ENCODE measurements around the gene NUP43. TPM values are rescaled to one million over a fixed set of nuclear protein-coding genes. Genes with fewer than 3 reads are reported as not detected.

Gene NUP43, protein sequence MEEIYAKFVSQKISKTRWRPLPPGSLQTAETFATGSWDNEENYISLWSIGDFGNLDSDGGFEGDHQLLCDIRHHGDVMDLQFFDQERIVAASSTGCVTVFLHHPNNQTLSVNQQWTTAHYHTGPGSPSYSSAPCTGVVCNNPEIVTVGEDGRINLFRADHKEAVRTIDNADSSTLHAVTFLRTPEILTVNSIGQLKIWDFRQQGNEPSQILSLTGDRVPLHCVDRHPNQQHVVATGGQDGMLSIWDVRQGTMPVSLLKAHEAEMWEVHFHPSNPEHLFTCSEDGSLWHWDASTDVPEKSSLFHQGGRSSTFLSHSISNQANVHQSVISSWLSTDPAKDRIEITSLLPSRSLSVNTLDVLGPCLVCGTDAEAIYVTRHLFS
- 38.8 to 41.0 TPM (median 40.2 TPM) in 3 replicates for total RNA-seq

GRCh38 chr6:149746147-149746946 lies at the start of gene NUP43:
TSS of gene NUP43 (minus strand) at chr6:149746529. CDS start at chr6:149746495, 34 bp downstream.
- Mint-ChIP-seq H3K27me3 (ENCODE audit: low read depth) (no peaks in the 10 kb centered on the region), H3K9me3 (no peaks in the 10 kb centered on the region), H3K36me3 (peaks cover 9% of the 10 kb centered on the region), H3K4me3 (peak within 1 kb of the TSS; percentile 96), H3K4me1 (peaks cover 21% of the 10 kb centered on the region), H3K27ac (peak within 1 kb of the TSS; percentile 95)
- peak; percentile 67 to 82 for DNase-seq (ENCODE audit: low spot score in 2 of 2, unreplicated experiment in 2 of 2)
- TF ChIP-seq CTCF (IDR thresholded peaks at IDR 0.05; ENCODE audit: unreplicated experiment): peak; percentile 53

GRCh38 chr6:149783551-149783950 lies 37.2 kb upstream of the NUP43 start:
- Mint-ChIP-seq H3K27ac (no peak overlapping the region), H3K4me3 (no peak overlapping the region), H3K4me1 (peaks cover 5% of the 10 kb centered on the region), H3K36me3 (peaks cover 21% of the 10 kb centered on the region), H3K27me3 (ENCODE audit: low read depth) (no peaks in the 10 kb centered on the region), H3K9me3 (no peaks in the 10 kb centered on the region)
- TF ChIP-seq CTCF (IDR thresholded peaks at IDR 0.05; ENCODE audit: unreplicated experiment): no peak
- no peak for DNase-seq (ENCODE audit: low spot score in 2 of 2, unreplicated experiment in 2 of 2)

DNA sequence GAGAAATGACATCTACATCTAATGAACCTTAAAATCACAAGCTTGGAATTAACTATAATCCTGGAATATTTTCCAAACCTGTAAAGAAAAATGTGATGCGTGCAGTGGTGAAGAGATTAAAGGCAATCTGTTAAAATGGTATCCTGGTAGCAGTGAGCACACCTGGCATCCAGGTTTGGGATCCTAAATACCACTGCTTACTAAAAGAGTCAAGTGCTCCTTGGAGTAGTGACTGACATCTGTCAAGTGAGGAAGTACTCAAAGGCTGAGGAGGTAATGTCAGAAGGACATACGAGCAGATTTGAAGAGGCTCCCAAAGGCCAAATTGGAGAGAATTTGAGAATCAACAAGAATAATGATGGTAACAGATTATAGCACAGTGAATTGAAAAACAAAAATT lies 36.0 kb upstream of the NUP43 start:
- Mint-ChIP-seq H3K4me3 (no peak overlapping the region), H3K9me3 (no peaks in the 10 kb centered on the region), H3K27me3 (ENCODE audit: low read depth) (no peaks in the 10 kb centered on the region), H3K27ac (no peak overlapping the region), H3K4me1 (peaks cover 5% of the 10 kb centered on the region), H3K36me3 (peaks cover 17% of the 10 kb centered on the region)
- DNase-seq (ENCODE audit: low spot score in 2 of 2, unreplicated experiment in 2 of 2): no peak
- TF ChIP-seq CTCF (IDR thresholded peaks at IDR 0.05; ENCODE audit: unreplicated experiment): no peak

DNA sequence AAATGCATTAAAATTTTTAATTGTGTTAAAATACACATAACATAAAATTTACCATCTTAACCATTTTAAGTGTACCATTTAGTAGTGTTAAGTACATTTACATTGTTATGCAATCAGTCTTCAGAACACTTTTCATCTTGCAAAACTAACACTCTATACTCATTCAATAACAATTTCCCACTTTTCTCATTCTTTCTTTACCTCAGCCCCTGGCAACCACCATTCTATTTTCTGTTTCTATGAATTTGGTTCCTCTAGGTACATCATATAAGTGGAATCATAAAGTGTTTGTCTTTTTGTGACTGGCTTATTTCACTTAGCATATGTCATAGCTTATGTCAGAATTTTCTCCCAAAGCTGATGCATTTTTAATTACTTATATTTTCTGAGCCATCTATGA lies 35.4 kb upstream of the NUP43 start:
- H3K27ac Mint-ChIP-seq: no peak overlapping the region
- no peak overlapping the region for H3K4me3 Mint-ChIP-seq
- H3K27me3 Mint-ChIP-seq (ENCODE audit: low read depth): no peaks in the 10 kb centered on the region
- H3K9me3 Mint-ChIP-seq: no peaks in the 10 kb centered on the region
- H3K36me3 Mint-ChIP-seq: peaks cover 17% of the 10 kb centered on the region
- no peak for DNase-seq (ENCODE audit: low spot score in 2 of 2, unreplicated experiment in 2 of 2)
- TF ChIP-seq CTCF (IDR thresholded peaks at IDR 0.05; ENCODE audit: unreplicated experiment): no peak
- peaks cover 5% of the 10 kb centered on the region for H3K4me1 Mint-ChIP-seq

DNA sequence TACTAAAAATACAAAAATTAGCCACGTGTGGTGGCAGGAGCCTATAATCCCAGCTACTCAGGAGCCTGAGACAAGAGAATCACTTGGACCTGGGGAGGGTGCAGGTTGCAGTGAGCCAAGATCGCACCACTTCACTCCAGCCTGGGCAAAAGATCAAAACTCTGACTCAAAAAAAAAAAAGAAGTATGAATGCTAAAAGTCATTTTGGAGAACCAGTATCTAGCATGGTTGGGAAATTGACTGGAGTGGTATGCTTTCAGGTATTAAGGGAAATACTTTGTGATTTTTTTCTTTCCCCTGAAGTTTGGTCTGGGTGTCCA lies 33.3 kb upstream of the NUP43 start:
- no peak for TF ChIP-seq CTCF (IDR thresholded peaks at IDR 0.05; ENCODE audit: unreplicated experiment)
- Mint-ChIP-seq H3K27me3 (ENCODE audit: low read depth) (no peaks in the 10 kb centered on the region), H3K4me3 (no peak overlapping the region), H3K9me3 (no peaks in the 10 kb centered on the region), H3K36me3 (peaks cover 24% of the 10 kb centered on the region), H3K4me1 (peaks cover 5% of the 10 kb centered on the region), H3K27ac (no peak overlapping the region)
- DNase-seq (ENCODE audit: low spot score in 2 of 2, unreplicated experiment in 2 of 2): no peak

Measured in mesothelial cell of epicardium (in vitro differentiated cells).